ENCODE measurements around the gene RB1.

The RB1 gene

DNA sequence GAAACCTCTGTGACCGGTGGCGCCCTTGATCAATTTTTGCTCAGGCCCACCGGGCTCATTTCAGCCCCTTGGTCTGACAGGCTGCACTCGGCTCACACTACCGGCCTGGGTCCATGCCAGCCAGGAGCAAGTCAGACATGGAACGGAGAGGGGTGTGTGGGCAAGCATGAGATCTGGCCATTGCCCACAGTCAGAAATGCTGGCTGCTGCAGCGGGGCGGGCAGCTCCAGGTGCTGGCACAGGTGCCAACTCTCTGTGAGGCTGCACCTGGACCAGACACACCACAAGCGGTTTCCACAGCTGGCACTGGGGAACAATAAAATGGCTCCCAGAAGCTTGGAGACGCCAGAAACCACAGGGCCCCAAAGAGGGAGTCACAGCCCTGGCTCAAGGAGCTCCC, 153.0 kb downstream of the RB1 start:
- Histone ChIP-seq H4K20me1 (ENCODE audit: insufficient read depth, low read length) (no peaks in the 10 kb centered on the region), H3K9me3 (ENCODE audit: low read length) (no peaks in the 10 kb centered on the region), H3K79me2 (ENCODE audit: insufficient read depth, low read length) (no peaks in the 10 kb centered on the region), H3K4me1 (ENCODE audit: insufficient read depth, low read length, severe bottlenecking) (no peaks in the 10 kb centered on the region), H3F3A (ENCODE audit: insufficient read depth, low read length) (no peaks in the 10 kb centered on the region), H3K4me3 (ENCODE audit: low read depth, low read length, poor library complexity, severe bottlenecking) (no peak overlapping the region), H3K27ac (ENCODE audit: low read depth, low read length, poor library complexity, severe bottlenecking) (no peak overlapping the region), H3K9me2 (ENCODE audit: low read depth, low read length) (no peaks in the 10 kb centered on the region), H3K36me3 (ENCODE audit: insufficient read depth, low read length) (peaks cover 69% of the 10 kb centered on the region), H2AFZ (ENCODE audit: low read length) (no peak overlapping the region), H3K9ac (ENCODE audit: low read length) (no peak overlapping the region), H3K4me2 (ENCODE audit: low read length) (no peak overlapping the region), H3K27me3 (ENCODE audit: insufficient read depth, low read length) (no peaks in the 10 kb centered on the region)
- no peak for TF ChIP-seq CTCF (IDR thresholded peaks at IDR 0.05; ENCODE audit: low read length)
- no peak for TF ChIP-seq EZH2 (IDR thresholded peaks at IDR 0.05; ENCODE audit: borderline replicate concordance, low read length)

DNA sequence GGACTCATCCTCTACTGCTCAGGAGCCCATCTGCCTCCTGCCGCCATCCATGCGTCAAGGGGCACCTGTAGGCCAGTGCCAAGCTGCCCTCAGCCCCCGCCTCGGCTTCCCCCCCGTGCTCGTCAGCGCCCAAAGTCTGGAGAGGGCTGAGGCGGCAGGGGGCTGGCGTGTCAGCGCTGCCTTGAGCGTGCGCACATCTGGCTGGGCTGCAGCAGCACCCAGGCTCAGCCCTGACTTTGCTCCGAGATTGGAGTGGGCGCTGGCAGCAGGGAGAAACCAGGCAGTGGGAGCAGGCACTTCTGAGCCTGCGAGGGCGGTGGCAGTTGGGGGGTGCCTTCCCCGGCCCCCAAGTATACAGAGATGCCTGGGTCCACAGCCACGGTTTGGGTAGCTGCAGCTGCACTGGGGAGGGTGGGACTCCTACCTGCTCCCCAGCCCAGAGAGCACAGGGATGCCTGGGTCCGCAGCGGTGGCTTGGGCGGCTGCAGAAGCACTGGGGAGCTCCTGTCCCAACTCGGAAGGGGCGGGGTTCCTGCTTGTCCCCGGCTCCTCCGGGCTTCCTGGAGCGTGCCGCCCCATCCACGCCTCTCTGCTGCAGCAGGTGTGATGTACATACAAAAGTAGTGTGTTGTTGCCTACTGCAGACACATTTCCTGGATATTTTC, 154.2 kb downstream of the RB1 start:
- no peaks in the 10 kb centered on the region for H3K4me1 ChIP-seq (ENCODE audit: insufficient read depth, low read length, severe bottlenecking)
- no peaks in the 10 kb centered on the region for H4K20me1 ChIP-seq (ENCODE audit: insufficient read depth, low read length)
- H3K4me3 ChIP-seq (ENCODE audit: low read depth, low read length, poor library complexity, severe bottlenecking), result no peak overlapping the region
- H3K27ac ChIP-seq (ENCODE audit: low read depth, low read length, poor library complexity, severe bottlenecking), result no peak overlapping the region
- TF ChIP-seq CTCF (IDR thresholded peaks at IDR 0.05; ENCODE audit: low read length) (no peak), EZH2 (IDR thresholded peaks at IDR 0.05; ENCODE audit: borderline replicate concordance, low read length) (no peak)
- H3K36me3 ChIP-seq (ENCODE audit: insufficient read depth, low read length), result peaks cover 74% of the 10 kb centered on the region
- H3K4me2 ChIP-seq (ENCODE audit: low read length), result no peak overlapping the region
- H2AFZ ChIP-seq (ENCODE audit: low read length), result no peak overlapping the region
- H3K27me3 ChIP-seq (ENCODE audit: insufficient read depth, low read length), result no peaks in the 10 kb centered on the region
- no peaks in the 10 kb centered on the region for H3K79me2 ChIP-seq (ENCODE audit: insufficient read depth, low read length)
- H3F3A ChIP-seq (ENCODE audit: insufficient read depth, low read length), result no peaks in the 10 kb centered on the region
- H3K9me3 ChIP-seq (ENCODE audit: low read length), result no peaks in the 10 kb centered on the region
- H3K9me2 ChIP-seq (ENCODE audit: low read depth, low read length), result no peaks in the 10 kb centered on the region
- no peak overlapping the region for H3K9ac ChIP-seq (ENCODE audit: low read length)

DNA sequence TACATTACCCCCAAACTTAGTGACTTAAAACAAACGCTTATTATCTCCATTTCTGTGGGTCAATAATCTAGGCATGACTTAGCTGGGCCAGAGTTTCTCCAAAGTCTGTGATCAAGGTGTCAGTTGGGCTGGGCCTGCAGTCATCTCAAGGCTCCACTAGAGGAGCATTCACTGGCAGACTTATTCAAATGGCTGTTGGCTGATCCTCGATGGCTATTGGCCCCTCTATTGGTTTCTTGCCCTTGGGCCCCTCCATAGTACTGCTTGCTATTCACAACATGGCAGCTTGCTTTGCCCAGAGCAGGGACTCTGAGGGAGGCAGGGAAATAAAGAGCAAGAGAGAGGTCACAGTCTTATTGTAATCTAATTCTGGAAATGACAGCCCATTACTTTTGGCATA, 171.7 kb downstream of the RB1 start:
- no peaks in the 10 kb centered on the region for H3K27me3 ChIP-seq (ENCODE audit: insufficient read depth, low read length)
- H3K9me3 ChIP-seq (ENCODE audit: low read length), result no peaks in the 10 kb centered on the region
- H3K9me2 ChIP-seq (ENCODE audit: low read depth, low read length), result no peaks in the 10 kb centered on the region
- no peak overlapping the region for H2AFZ ChIP-seq (ENCODE audit: low read length)
- no peaks in the 10 kb centered on the region for H3F3A ChIP-seq (ENCODE audit: insufficient read depth, low read length)
- no peak overlapping the region for H3K4me2 ChIP-seq (ENCODE audit: low read length)
- no peak overlapping the region for H3K27ac ChIP-seq (ENCODE audit: low read depth, low read length, poor library complexity, severe bottlenecking)
- H3K79me2 ChIP-seq (ENCODE audit: insufficient read depth, low read length), result no peaks in the 10 kb centered on the region
- H3K9ac ChIP-seq (ENCODE audit: low read length), result no peak overlapping the region
- H3K4me1 ChIP-seq (ENCODE audit: insufficient read depth, low read length, severe bottlenecking), result peaks cover 15% of the 10 kb centered on the region
- no peaks in the 10 kb centered on the region for H4K20me1 ChIP-seq (ENCODE audit: insufficient read depth, low read length)
- TF ChIP-seq CTCF (IDR thresholded peaks at IDR 0.05; ENCODE audit: low read length) (no peak), EZH2 (IDR thresholded peaks at IDR 0.05; ENCODE audit: borderline replicate concordance, low read length) (no peak)
- peaks cover 49% of the 10 kb centered on the region for H3K36me3 ChIP-seq (ENCODE audit: insufficient read depth, low read length)
- H3K4me3 ChIP-seq (ENCODE audit: low read depth, low read length, poor library complexity, severe bottlenecking), result no peak overlapping the region
